Endothelial cell of umbilical vein (primary cell): Measurements from ENCODE around the gene BIN1. TPM values are rescaled to one million over a fixed set of nuclear protein-coding genes. Genes with fewer than 3 reads are reported as not detected.

ENCODE experiments used
- BruUV-seq: library from RNA; stranded (reverse); fragments of 400-500 nt; replicated peaks from 2 replicates; lab custom pipeline; 2021; lab: Mats Ljungman, UMichigan
- CTCF ChIA-PET: fragments of 300-600, 350-600 bp; sonication (Branson Sonifier 250); formaldehyde crosslinking; loops from one replicate; lab custom pipeline; 2021; ENCODE audit warnings: antibody characterized with exemption, inconsistent platforms; lab: Charles Lee
- POLR2A ChIA-PET: fragments of 300-600, 350-600 bp; sonication (Branson Sonifier 250); formaldehyde crosslinking; loops from one replicate; lab custom pipeline; 2021; ENCODE audit warnings: antibody characterized with exemption, inconsistent platforms; lab: Charles Lee
- DNase-seq: peaks from one replicate; pipeline ENCODE4 v3.0.0-alpha.2; 2011; ENCODE audit warnings: low read depth, low spot score
- FAIRE-seq: peaks from 2 replicates; lab custom pipeline; 2011; peaks lifted over from hg19 to GRCh38; lab: Jason Lieb, UNC
- H2AFZ ChIP-seq: 2 replicates; pipeline ENCODE4 v1.6.0; 2012; ENCODE audit warnings: low read depth, low read length, control low read depth, inconsistent platforms
- H3K27ac ChIP-seq: 2 replicates; pipeline ENCODE4 v1.5.1; 2011; ENCODE audit warnings: low read depth, mild to moderate bottlenecking, control low read depth, low read length, moderate library complexity; ENCODE audit not compliant: insufficient read depth
- H3K27me3 ChIP-seq, 2 experiments: 2 replicates each; pipeline versions ENCODE4 v1.6.0 to v1.6.1; 2011; ENCODE audit warnings: low read length in 2 of 2, mixed read lengths in 1 of 2; ENCODE audit not compliant: control insufficient read depth in 2 of 2, insufficient read depth in 2 of 2
- H3K36me3 ChIP-seq, 2 experiments: 2 replicates in 1 of 2; 3 replicates in 1 of 2; pipeline ENCODE4 v1.5.1; 2011; ENCODE audit warnings: low read length in 2 of 2, mild to moderate bottlenecking in 1 of 2, moderate library complexity in 1 of 2; ENCODE audit not compliant: control insufficient read depth in 2 of 2, insufficient read depth in 2 of 2; ENCODE audit errors: extremely low read depth in 1 of 2
- H3K4me1 ChIP-seq: 3 replicates; pipeline ENCODE4 v1.5.1; 2011; ENCODE audit warnings: mild to moderate bottlenecking, low read length; ENCODE audit not compliant: control insufficient read depth, insufficient read depth; ENCODE audit errors: extremely low read depth
- H3K4me2 ChIP-seq: 2 replicates; pipeline ENCODE4 v1.6.1; 2011; ENCODE audit warnings: low read length, control low read depth, mixed read lengths; ENCODE audit not compliant: insufficient read depth
- H3K4me3 ChIP-seq, 3 experiments: fragments of 200-600 bp in 1 of 3; sonication (generic), shearing (Covaris generic) in 1 of 3; replicated peaks in 1 of 3; 2 replicates each; pipeline ENCODE4 v1.5.1; 2011 to 2016; ENCODE audit warnings: control low read depth in 3 of 3, low read length in 3 of 3, mild to moderate bottlenecking in 2 of 3, inconsistent platforms in 1 of 3, low read depth in 1 of 3, moderate library complexity in 1 of 3; ENCODE audit not compliant: insufficient read depth in 1 of 3
- H3K79me2 ChIP-seq: 2 replicates; pipeline ENCODE4 v1.6.0; 2012; ENCODE audit warnings: low read length, inconsistent platforms; ENCODE audit not compliant: control insufficient read depth, insufficient read depth
- H3K9ac ChIP-seq: replicated peaks from 2 replicates; pipeline ENCODE3; 2011; ENCODE audit warnings: low read length, control low read depth; ENCODE audit not compliant: insufficient read depth; ENCODE audit errors: extremely low read depth
- H3K9me1 ChIP-seq: replicated peaks from 3 replicates; pipeline ENCODE4 v1.6.0; 2011; ENCODE audit warnings: mild to moderate bottlenecking, low read length; ENCODE audit not compliant: control insufficient read depth, insufficient read depth; ENCODE audit errors: extremely low read depth
- H3K9me3 ChIP-seq: replicated peaks from 2 replicates; pipeline ENCODE4 v1.5.1; 2012; ENCODE audit warnings: low read length, inconsistent platforms; ENCODE audit not compliant: control insufficient read depth, insufficient read depth
- H4K20me1 ChIP-seq: replicated peaks from 2 replicates; pipeline ENCODE3; 2011; ENCODE audit warnings: mild to moderate bottlenecking, low read length; ENCODE audit not compliant: control insufficient read depth, insufficient read depth; ENCODE audit errors: extremely low read depth
- EZH2 ChIP-seq: IDR thresholded peaks from 2 replicates; pipeline ENCODE4 v1.6.1; 2012; ENCODE audit warnings: borderline replicate concordance, low read depth, mild to moderate bottlenecking, moderate library complexity, low read length, inconsistent platforms; ENCODE audit not compliant: severe bottlenecking
- FOS ChIP-seq: IDR thresholded peaks from 2 replicates; pipeline ENCODE4 v1.6.1; 2011; ENCODE audit warnings: mild to moderate bottlenecking, low read length, moderate library complexity, borderline replicate concordance; ENCODE audit not compliant: insufficient read depth
- GATA2 ChIP-seq: IDR thresholded peaks from 2 replicates; pipeline ENCODE4 v1.7.0; 2011; ENCODE audit warnings: low read depth, mild to moderate bottlenecking, moderate library complexity, mixed read lengths, low read length; ENCODE audit not compliant: insufficient read length, insufficient read depth
- JUN ChIP-seq: IDR thresholded peaks from 2 replicates; pipeline ENCODE4 v1.6.1; 2011; ENCODE audit warnings: borderline replicate concordance, low read depth; ENCODE audit not compliant: insufficient read length, insufficient read depth
- MYC ChIP-seq: IDR thresholded peaks from one replicate; pipeline ENCODE4 v1.6.1; 2011; ENCODE audit warnings: mild to moderate bottlenecking, low read depth, low read length
- POLR2A ChIP-seq: IDR thresholded peaks from 2 replicates; pipeline ENCODE4 v1.6.1; 2012; ENCODE audit warnings: low read depth, mild to moderate bottlenecking, control low read depth, low read length
- POLR2AphosphoS5 ChIP-seq: IDR thresholded peaks from 2 replicates; pipeline ENCODE4 v1.6.1; 2012; ENCODE audit warnings: low read depth, mild to moderate bottlenecking, control low read depth, low read length, moderate library complexity; ENCODE audit not compliant: insufficient read depth
- dilution Hi-C: fragments of 300-500 bp; cut with MboI; formaldehyde crosslinking; loops from one replicate; pipeline ENCODE4 v1.15.0; 2019; ENCODE audit warnings: low sequenced_read_pairs; ENCODE audit not compliant: extremely low pct_ligation_motif_present
- intact Hi-C: fragments of 100-400 bp; cut with micrococcal nuclease; formaldehyde crosslinking; loops from one replicate; pipeline ENCODE4 v1.10.0; 2022
- polyA plus RNA-seq, 4 experiments: library from polyadenylated mRNA; depleted of rRNA in 3 of 4; stranded (reverse) in 3 of 4; unstranded in 1 of 4; fragments of >200 nt; gene quantifications; 2 replicates each; pipeline versions ENCODE4 v1.2.1 to v1.2.3, GENCODE V29; 2011 to 2012; ENCODE audit warnings: missing spikeins in 1 of 4
- total RNA-seq: library from RNA; stranded (reverse); gene quantifications from 2 replicates; pipeline ENCODE4 v1.2.3, GENCODE V29; 2021
- TF ChIP-seq, protein P1 (sequence below): IDR thresholded peaks from 2 replicates; pipeline ENCODE4 v1.6.1; 2011; ENCODE audit not compliant: insufficient read depth, insufficient read length
- TF ChIP-seq, protein P2 (sequence below), 2 donors: IDR thresholded peaks; 1 replicate in 1 of 2; 2 replicates in 1 of 2; pipeline ENCODE4 v1.5.1; 2011; ENCODE audit warnings: low read length in 2 of 2, mild to moderate bottlenecking in 2 of 2, moderate library complexity in 2 of 2, control low read depth in 1 of 2, inconsistent platforms in 1 of 2, low read depth in 1 of 2; ENCODE audit not compliant: insufficient read depth in 1 of 2; ENCODE audit errors: extremely low read depth in 1 of 2

Gene BIN1
- total and polyA plus RNA-seq, 2 donors (not counting 3 experiments of a cell fraction or from before 2014, with no cell fraction given) = 26.3 to 36.9 TPM

GRCh38 chr2:127044977-127045661 lies 61.8 kb downstream of the BIN1 start:
- no peak overlapping the region for H2AFZ ChIP-seq
- CTCF ChIA-PET = no interaction called here
- DNase-seq (no peak), FAIRE-seq (no peak)
- POLR2A ChIA-PET = no interaction called here
- H3K27ac ChIP-seq = no peak overlapping the region
- H3K27me3 ChIP-seq = no peaks in the 10 kb centered on the region
- H3K9me3 ChIP-seq = no peaks in the 10 kb centered on the region
- H3K4me2 ChIP-seq = no peak overlapping the region
- H3K9me1 ChIP-seq = no peaks in the 10 kb centered on the region
- no peaks in the 10 kb centered on the region for H3K79me2 ChIP-seq
- no TSS peak for BruUV-seq
- peaks cover 0 to 2% of the 10 kb centered on the region in 2 experiments for H3K36me3 ChIP-seq
- H4K20me1 ChIP-seq = no peaks in the 10 kb centered on the region
- dilution Hi-C loops = no loop called here
- H3K4me1 ChIP-seq = no peaks in the 10 kb centered on the region
- no peak overlapping the region for H3K9ac ChIP-seq
- no peak overlapping the region for H3K4me3 ChIP-seq
- TF ChIP-seq, protein P1, sequence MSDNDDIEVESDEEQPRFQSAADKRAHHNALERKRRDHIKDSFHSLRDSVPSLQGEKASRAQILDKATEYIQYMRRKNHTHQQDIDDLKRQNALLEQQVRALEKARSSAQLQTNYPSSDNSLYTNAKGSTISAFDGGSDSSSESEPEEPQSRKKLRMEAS = no peak
- no peak for TF ChIP-seq JUN
- TF ChIP-seq EZH2 = no peak
- no peak for TF ChIP-seq GATA2
- TF ChIP-seq FOS = no peak
- TF ChIP-seq MYC = no peak
- TF ChIP-seq, protein P2, sequence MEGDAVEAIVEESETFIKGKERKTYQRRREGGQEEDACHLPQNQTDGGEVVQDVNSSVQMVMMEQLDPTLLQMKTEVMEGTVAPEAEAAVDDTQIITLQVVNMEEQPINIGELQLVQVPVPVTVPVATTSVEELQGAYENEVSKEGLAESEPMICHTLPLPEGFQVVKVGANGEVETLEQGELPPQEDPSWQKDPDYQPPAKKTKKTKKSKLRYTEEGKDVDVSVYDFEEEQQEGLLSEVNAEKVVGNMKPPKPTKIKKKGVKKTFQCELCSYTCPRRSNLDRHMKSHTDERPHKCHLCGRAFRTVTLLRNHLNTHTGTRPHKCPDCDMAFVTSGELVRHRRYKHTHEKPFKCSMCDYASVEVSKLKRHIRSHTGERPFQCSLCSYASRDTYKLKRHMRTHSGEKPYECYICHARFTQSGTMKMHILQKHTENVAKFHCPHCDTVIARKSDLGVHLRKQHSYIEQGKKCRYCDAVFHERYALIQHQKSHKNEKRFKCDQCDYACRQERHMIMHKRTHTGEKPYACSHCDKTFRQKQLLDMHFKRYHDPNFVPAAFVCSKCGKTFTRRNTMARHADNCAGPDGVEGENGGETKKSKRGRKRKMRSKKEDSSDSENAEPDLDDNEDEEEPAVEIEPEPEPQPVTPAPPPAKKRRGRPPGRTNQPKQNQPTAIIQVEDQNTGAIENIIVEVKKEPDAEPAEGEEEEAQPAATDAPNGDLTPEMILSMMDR (IDR thresholded peaks at IDR 0.05; ENCODE audit: extremely low read depth in 1 of 2, insufficient read depth in 1 of 2, low read depth in 1 of 2, low read length in 2 of 2) = no peak
- no peak for TF ChIP-seq POLR2A
- TF ChIP-seq POLR2AphosphoS5 = no peak
- intact Hi-C loops = no loop called here
